HG02852 (cell line): ENCODE data around the gene TEFM.
"Not testable (repeated sequence)": the region's sequence is repeated elsewhere in the genome, so short reads cannot be mapped to it uniquely, and the experiment has no call there.

Experiments
- ATAC-seq: cut with Tn5 transposase; IDR thresholded peaks from one replicate; pipeline ENCODE4 v1.9.1; 2021; ENCODE audit warnings: mild to moderate bottlenecking, moderate library complexity; ENCODE audit not compliant: unreplicated experiment

Gene TEFM

GRCh38 chr17:30921544-30922196 is 15.6 kb upstream of the TEFM start, which contains the start of gene ADAP2:
TSS of gene ADAP2 (plus strand) at chr17:30921945. CDS start at chr17:30922015, 70 bp downstream.
- ATAC-seq, result no peak

DNA sequence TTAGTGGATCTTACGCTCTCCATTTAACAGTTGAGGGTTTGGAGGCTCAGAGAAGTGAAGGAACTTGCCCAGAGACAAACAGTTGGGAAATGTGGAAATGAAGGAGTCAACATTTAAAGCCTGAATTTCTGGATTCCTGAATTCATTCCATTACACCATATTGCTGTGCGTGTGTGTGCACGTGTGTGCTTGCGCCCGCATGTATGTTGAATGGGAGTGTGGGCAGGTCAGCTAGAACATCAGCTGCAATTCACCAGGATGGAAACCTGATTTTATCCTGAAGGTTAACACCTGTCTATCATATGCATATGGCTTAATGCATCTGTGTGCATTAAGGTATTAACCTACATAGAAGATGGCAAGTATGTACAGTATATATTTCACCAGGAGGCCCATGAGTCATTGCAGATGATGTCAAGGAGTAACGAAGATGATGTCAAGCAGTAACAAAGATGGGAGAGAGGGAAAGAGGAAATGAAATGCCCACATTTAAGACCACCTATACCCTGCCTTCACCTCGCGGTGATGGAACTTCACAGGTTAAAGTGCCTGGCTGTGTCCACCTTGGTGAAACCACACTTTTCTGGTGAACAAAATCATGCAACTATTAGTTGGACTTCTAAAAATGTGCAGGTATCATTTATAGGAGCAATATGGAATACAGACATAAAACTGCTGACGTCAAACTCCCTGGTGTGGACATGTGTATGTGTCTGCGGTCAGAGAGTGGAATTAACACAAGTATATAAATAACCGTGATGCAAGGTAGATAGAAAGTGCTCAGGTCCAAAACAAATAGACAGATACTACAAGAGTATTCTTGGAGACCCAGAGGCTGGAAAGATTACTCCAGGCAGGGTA is 14.9 kb upstream of the TEFM start:
- ATAC-seq, result no peak

DNA sequence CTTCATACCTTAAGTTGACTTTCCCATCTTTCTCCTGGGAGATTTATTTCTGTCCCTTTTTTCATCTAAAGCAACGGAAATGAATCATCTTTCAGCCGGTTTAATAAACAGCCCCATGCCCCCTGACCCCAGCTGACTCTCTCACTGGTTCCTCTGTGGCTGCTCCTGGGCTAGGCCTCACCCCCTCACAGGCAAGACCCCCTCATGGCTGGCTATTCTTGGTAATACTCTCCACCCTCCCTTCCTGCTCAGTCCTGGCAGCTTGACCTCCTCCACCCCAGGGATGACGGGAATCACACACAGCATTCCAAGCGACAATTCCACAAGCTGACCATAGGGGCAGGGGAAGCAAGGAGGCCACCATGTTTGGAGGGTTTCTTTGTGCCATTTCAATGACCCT is 14.2 kb upstream of the TEFM start:
- ATAC-seq, result no peak

- ATAC-seq, result no peak
These were observed 11.0 kb upstream of the TEFM start for GRCh38 chr17:30917050-30917449.

GRCh38 chr17:30915833-30916611 is 10.0 kb upstream of the TEFM start:
- no peak for ATAC-seq

GRCh38 chr17:30913955-30914354 is 7.9 kb upstream of the TEFM start:
- no peak for ATAC-seq

- not testable (repeated sequence) for ATAC-seq
These were observed 4.1 kb upstream of the TEFM start for GRCh38 chr17:30910151-30910550.

DNA sequence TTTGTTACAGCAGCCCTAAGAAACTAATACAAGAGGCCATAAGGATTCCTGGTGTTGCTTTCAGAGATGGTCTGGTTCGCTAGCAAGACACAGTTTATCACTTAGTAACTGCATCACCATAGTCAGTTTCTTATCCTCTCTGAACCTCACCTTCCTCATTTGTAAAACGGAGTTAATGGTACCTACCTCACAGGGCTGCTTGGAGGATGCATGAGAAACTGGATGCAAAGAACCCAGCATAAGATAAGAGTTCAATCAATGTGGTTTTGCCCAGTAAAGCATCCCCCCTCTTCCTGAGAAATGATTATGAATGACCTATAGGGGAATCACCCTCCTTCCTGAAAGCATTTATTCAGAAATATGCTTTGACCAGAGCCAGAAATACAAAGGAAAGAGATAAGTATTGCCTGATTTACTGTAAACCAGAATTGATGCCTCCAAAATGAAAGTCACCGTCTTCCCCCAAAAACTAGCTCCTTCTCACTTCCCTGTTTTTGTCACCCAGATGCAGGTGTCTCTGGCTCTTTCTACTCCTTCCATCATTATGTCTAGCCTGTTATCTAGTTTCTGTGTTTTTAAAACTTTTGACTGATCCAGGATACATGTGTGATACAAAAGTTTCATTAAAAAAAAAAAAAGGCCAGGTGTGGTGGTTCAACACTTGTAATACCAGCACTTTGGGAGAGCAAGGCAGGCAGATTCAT is 2.8 kb upstream of the TEFM start:
- no peak for ATAC-seq

DNA sequence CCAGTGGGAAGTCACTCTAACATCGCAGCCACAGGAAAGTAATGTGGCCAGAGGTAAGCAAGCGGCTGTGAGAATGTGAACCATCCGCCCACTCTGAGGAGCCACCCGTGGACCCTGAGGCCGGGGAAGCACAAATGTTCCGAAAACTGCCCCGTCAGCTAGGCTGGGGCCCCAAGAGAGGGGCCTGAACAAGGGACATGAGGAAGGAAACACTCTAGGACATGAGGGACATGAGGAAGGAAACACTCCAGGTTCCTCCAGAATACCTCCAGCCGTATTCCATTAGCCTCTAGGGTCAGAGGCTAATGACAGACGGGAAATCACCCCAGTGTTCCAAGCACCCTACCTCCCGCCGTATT is 317 bp downstream of the TEFM start:
- peak; percentile 26 for ATAC-seq

DNA sequence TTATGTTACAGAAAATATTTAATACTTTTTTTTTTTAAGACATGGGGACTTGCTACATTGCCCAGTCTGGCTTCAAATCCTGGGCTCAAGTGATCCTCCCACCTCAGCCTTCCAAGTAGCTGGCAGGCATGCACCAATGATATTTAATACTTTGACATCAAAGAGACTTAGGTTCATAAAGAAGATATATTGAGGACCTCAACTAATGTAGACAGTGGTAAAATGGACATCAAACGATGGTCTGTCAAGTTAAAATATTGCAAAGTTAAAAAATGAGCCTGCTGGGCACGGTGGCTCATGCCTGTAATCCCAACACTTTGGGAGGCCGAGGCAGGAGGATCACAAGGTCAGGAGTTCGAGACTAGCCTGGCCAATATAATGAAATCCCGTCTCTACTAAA is 8.7 kb downstream of the TEFM start:
- ATAC-seq, result no peak

DNA sequence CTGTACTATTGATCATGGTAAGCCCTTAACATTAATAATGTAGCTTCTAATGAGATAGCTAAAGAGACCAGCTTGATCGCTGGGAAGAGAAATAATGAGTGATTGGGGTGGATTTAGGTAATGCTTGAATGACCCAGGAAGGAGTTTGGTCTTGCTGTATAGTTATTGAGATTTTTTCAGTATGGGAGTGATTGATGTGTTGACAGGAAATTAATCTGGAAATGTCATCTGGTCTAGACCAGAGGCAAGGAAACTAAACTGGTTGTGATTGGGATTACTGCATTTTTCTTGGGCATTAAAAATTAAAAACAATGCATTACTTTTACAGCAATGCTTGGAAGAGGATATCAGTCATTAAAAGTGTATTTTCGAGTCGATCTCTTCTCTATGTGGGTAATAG is 11.8 kb downstream of the TEFM start:
- ATAC-seq, result no peak

DNA sequence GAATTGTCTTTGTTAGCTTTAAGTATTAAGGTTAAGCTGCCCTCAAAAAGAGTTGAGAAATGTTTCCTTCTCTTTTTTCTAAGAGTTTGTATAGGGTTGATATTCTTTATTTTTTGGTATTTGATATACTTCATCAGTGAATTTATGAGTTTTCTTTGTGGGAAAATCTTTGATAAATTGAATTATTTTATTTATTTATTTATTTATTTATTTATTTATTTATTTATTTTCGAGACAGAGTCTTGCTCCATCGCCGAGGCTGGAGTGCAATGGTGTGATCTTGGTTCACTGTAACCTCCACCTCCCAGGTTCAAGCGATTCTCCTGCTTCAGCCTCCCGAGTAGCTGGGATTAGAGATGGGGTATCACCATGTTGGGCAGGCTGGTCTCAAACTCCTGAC is 19.9 kb downstream of the TEFM start:
- no peak for ATAC-seq

DNA sequence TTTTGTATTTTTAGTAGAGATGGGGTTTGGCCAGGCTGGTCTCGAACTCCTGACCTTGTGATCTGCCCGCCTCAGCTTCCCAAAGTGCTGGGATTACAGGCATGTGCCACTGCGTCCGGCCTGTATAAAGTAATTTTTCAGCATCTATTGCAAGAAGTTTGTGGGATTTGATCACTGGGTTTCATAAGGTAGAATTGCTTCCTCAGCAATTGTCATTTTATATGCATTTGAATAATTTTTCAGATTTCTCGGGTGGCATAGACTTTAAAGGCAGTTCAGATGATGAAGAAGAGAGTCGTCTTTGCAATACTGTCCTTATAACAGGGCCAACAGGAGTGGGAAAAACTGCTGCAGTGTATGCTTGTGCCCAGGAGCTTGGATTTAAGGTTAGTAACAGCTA is 37.0 kb downstream of the TEFM start:
- ATAC-seq, result no peak

GRCh38 chr17:30864636-30865035 is 41.4 kb downstream of the TEFM start:
- no peak for ATAC-seq

DNA sequence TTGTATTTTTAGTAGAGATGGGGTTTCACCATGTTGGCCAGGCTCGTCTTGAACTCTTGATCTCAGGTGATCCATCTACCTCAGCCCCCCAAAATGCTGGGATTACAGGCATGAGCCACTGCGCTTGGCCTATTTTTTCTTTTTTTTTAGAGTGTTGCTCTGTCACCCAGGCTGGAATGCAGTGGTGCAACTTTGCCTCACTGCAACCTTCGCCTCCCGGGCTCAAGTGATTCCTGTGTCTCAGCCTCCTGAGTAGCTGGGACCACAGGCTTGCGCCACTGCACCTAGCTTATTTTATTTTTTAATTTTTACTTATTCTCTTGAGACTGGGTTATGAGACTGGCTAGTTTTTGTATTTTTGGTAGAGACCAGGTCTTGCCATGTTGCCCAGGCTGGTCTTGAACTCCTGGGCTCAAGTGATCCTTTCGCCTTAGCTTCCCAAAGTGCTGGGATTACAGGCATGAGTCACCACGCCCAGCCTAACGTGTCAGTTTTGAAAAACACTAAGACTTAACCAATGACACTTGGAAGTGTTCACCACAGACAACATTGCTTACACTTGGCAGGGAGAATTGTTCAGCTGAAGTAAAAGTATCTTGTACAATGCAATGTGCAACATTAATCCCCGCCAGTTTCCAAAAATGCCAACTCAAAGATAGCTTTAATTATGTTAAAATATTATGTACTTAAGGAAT is 47.3 kb downstream of the TEFM start:
- no peak for ATAC-seq

DNA sequence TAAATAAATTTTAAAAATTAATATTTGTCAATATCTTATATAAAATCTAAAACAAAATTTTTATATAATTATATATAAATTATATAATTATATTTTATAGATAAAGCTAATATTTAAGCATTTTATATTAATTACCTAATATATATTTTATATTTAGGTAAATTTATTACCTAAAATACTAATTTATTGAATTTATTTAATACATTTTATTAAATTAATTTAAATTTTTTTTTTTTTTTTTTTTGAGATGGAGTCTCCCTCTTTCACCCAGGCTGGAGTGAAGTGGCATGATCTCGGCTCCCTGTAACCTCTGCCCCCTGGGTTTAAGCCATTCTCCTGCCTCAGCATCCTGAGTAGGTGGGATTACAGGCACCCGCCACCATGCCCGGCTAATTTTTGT is 51.9 kb downstream of the TEFM start:
- no peak for ATAC-seq
